Umbilical cord (tissue), 2 donors: ENCODE data around the gene MYLK2. TPM values are rescaled to one million over a fixed set of nuclear protein-coding genes. Genes with fewer than 3 reads are reported as not detected.

ENCODE experiments used
- DNase-seq: peaks from one replicate; pipeline ENCODE4 v3.0.0-alpha.2; 2015; ENCODE audit warnings: low spot score
- total RNA-seq: library from RNA; depleted of rRNA; stranded (reverse); fragments of >200 nt; gene quantifications from one replicate; pipeline ENCODE4 v1.2.3, GENCODE V29; 2014; ENCODE audit warnings: low replicate concordance; ENCODE audit not compliant: insufficient read depth

Gene MYLK2
- total RNA-seq, 1 donor from 2014 or later = 0.72 TPM

- DNase-seq = no peak
Measured at GRCh38 chr20:31870726-31871617, 51.8 kb downstream of the MYLK2 start.

GRCh38 chr20:31871618-31871954 lies 52.4 kb downstream of the MYLK2 start:
- no peak for DNase-seq

DNA sequence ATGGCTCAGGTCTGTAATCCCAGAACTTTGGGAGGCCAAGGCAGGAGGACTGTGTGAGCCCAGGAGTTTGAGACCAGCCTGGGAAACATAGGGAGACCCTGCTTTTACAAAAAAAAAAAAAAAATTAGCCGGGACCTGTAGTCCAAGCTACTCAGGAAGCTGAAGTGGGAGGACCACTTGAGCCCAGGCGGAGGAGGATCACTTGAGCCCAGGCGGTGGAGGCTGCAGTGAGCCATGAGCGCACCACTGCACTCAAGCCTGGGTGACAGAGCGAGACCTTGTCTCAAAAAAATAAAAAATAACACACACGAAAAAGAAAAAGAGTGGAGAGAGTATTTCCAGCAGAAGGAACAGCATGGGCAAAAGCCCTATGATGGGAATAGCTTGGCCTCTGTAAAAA lies 53.2 kb downstream of the MYLK2 start:
- no peak for DNase-seq

GRCh38 chr20:31875671-31876070 lies 56.5 kb downstream of the MYLK2 start:
- no peak for DNase-seq

GRCh38 chr20:31877684-31878083 lies 58.5 kb downstream of the MYLK2 start:
- DNase-seq = no peak

- peak; percentile 98 for DNase-seq
Measured at GRCh38 chr20:31879143-31879987, 60.2 kb downstream of the MYLK2 start.

GRCh38 chr20:31881945-31882344 lies 62.8 kb downstream of the MYLK2 start:
- DNase-seq = no peak

DNA sequence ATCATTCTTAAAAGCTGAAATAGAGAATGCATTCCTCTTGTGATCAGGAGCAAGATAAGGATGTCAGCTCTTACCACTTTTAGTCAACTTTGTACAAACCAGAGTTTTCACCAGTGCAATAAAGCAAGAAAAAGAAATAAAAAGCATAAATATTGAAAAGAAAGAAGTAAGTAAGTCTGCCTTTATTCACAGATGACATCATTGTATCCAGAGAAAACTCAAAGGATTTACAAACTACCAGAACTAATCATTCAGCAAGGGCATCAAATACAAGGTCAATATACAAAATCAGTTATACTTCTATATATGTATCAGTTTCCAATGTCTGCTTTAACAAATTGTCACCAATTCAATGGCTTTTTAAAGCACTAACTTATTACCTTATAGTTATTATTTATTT lies 64.7 kb downstream of the MYLK2 start:
- no peak for DNase-seq

Other genes with a start within 250 kb of the MYLK2 start
- 224 TPM for gene ID1, start 214.1 kb upstream of the MYLK2 start, total RNA-seq
- 7.9 TPM for gene COX4I2, start 181.4 kb upstream of the MYLK2 start, total RNA-seq
- 37.8 TPM for gene BCL2L1, start 96.5 kb upstream of the MYLK2 start, total RNA-seq
- gene TPX2, start 80.1 kb upstream of the MYLK2 start, total RNA-seq = 5.3 TPM
- gene FOXS1, start 26.2 kb downstream of the MYLK2 start, total RNA-seq = 0.72 TPM
- gene DUSP15, start 51.2 kb downstream of the MYLK2 start, total RNA-seq = 6.0 TPM
- gene TTLL9, start 51.3 kb downstream of the MYLK2 start, total RNA-seq = 5.8 TPM
- gene PDRG1, start 132.7 kb downstream of the MYLK2 start, total RNA-seq = 1.2 TPM
- 0.48 TPM for gene XKR7, start 148.8 kb downstream of the MYLK2 start, total RNA-seq
- gene CCM2L, start 191.1 kb downstream of the MYLK2 start, total RNA-seq = 7.9 TPM
- 6.0 TPM for gene HCK, start 232.9 kb downstream of the MYLK2 start, total RNA-seq